Endothelial cell of umbilical vein (primary cell): ENCODE measurements around the gene RSL24D1. TPM values are rescaled to one million over a fixed set of nuclear protein-coding genes. Genes with fewer than 3 reads are reported as not detected.

Experiments
- BruUV-seq: library from RNA; stranded (reverse); fragments of 400-500 nt; replicated peaks from 2 replicates; lab custom pipeline; 2021; lab: Mats Ljungman, UMichigan
- CTCF ChIA-PET: fragments of 300-600, 350-600 bp; sonication (Branson Sonifier 250); formaldehyde crosslinking; loops from one replicate; lab custom pipeline; 2021; ENCODE audit warnings: antibody characterized with exemption, inconsistent platforms; lab: Charles Lee
- POLR2A ChIA-PET: fragments of 300-600, 350-600 bp; sonication (Branson Sonifier 250); formaldehyde crosslinking; loops from one replicate; lab custom pipeline; 2021; ENCODE audit warnings: antibody characterized with exemption, inconsistent platforms; lab: Charles Lee
- DNase-seq: peaks from one replicate; pipeline ENCODE4 v3.0.0-alpha.2; 2011; ENCODE audit warnings: low read depth, low spot score
- FAIRE-seq: peaks from 2 replicates; lab custom pipeline; 2011; peaks lifted over from hg19 to GRCh38; lab: Jason Lieb, UNC
- H2AFZ ChIP-seq: 2 replicates; pipeline ENCODE4 v1.6.0; 2012; ENCODE audit warnings: low read depth, low read length, control low read depth, inconsistent platforms
- H3K27ac ChIP-seq: 2 replicates; pipeline ENCODE4 v1.5.1; 2011; ENCODE audit warnings: low read depth, mild to moderate bottlenecking, control low read depth, low read length, moderate library complexity; ENCODE audit not compliant: insufficient read depth
- H3K27me3 ChIP-seq, 2 experiments: 2 replicates each; pipeline versions ENCODE4 v1.6.0 to v1.6.1; 2011; ENCODE audit warnings: low read length in 2 of 2, mixed read lengths in 1 of 2; ENCODE audit not compliant: control insufficient read depth in 2 of 2, insufficient read depth in 2 of 2
- H3K36me3 ChIP-seq, 2 experiments: 2 replicates in 1 of 2; 3 replicates in 1 of 2; pipeline ENCODE4 v1.5.1; 2011; ENCODE audit warnings: low read length in 2 of 2, mild to moderate bottlenecking in 1 of 2, moderate library complexity in 1 of 2; ENCODE audit not compliant: control insufficient read depth in 2 of 2, insufficient read depth in 2 of 2; ENCODE audit errors: extremely low read depth in 1 of 2
- H3K4me1 ChIP-seq: 3 replicates; pipeline ENCODE4 v1.5.1; 2011; ENCODE audit warnings: mild to moderate bottlenecking, low read length; ENCODE audit not compliant: control insufficient read depth, insufficient read depth; ENCODE audit errors: extremely low read depth
- H3K4me2 ChIP-seq: 2 replicates; pipeline ENCODE4 v1.6.1; 2011; ENCODE audit warnings: low read length, control low read depth, mixed read lengths; ENCODE audit not compliant: insufficient read depth
- H3K4me3 ChIP-seq, 3 experiments: fragments of 200-600 bp in 1 of 3; sonication (generic), shearing (Covaris generic) in 1 of 3; replicated peaks in 1 of 3; 2 replicates each; pipeline ENCODE4 v1.5.1; 2011 to 2016; ENCODE audit warnings: control low read depth in 3 of 3, low read length in 3 of 3, mild to moderate bottlenecking in 2 of 3, inconsistent platforms in 1 of 3, low read depth in 1 of 3, moderate library complexity in 1 of 3; ENCODE audit not compliant: insufficient read depth in 1 of 3
- H3K79me2 ChIP-seq: 2 replicates; pipeline ENCODE4 v1.6.0; 2012; ENCODE audit warnings: low read length, inconsistent platforms; ENCODE audit not compliant: control insufficient read depth, insufficient read depth
- H3K9ac ChIP-seq: replicated peaks from 2 replicates; pipeline ENCODE3; 2011; ENCODE audit warnings: low read length, control low read depth; ENCODE audit not compliant: insufficient read depth; ENCODE audit errors: extremely low read depth
- H3K9me1 ChIP-seq: replicated peaks from 3 replicates; pipeline ENCODE4 v1.6.0; 2011; ENCODE audit warnings: mild to moderate bottlenecking, low read length; ENCODE audit not compliant: control insufficient read depth, insufficient read depth; ENCODE audit errors: extremely low read depth
- H3K9me3 ChIP-seq: replicated peaks from 2 replicates; pipeline ENCODE4 v1.5.1; 2012; ENCODE audit warnings: low read length, inconsistent platforms; ENCODE audit not compliant: control insufficient read depth, insufficient read depth
- H4K20me1 ChIP-seq: replicated peaks from 2 replicates; pipeline ENCODE3; 2011; ENCODE audit warnings: mild to moderate bottlenecking, low read length; ENCODE audit not compliant: control insufficient read depth, insufficient read depth; ENCODE audit errors: extremely low read depth
- CTCF ChIP-seq, 2 donors: IDR thresholded peaks; 1 replicate in 1 of 2; 2 replicates in 1 of 2; pipeline ENCODE4 v1.5.1; 2011; ENCODE audit warnings: low read length in 2 of 2, mild to moderate bottlenecking in 2 of 2, moderate library complexity in 2 of 2, control low read depth in 1 of 2, inconsistent platforms in 1 of 2, low read depth in 1 of 2; ENCODE audit not compliant: insufficient read depth in 1 of 2; ENCODE audit errors: extremely low read depth in 1 of 2
- EZH2 ChIP-seq: IDR thresholded peaks from 2 replicates; pipeline ENCODE4 v1.6.1; 2012; ENCODE audit warnings: borderline replicate concordance, low read depth, mild to moderate bottlenecking, moderate library complexity, low read length, inconsistent platforms; ENCODE audit not compliant: severe bottlenecking
- FOS ChIP-seq: IDR thresholded peaks from 2 replicates; pipeline ENCODE4 v1.6.1; 2011; ENCODE audit warnings: mild to moderate bottlenecking, low read length, moderate library complexity, borderline replicate concordance; ENCODE audit not compliant: insufficient read depth
- GATA2 ChIP-seq: IDR thresholded peaks from 2 replicates; pipeline ENCODE4 v1.7.0; 2011; ENCODE audit warnings: low read depth, mild to moderate bottlenecking, moderate library complexity, mixed read lengths, low read length; ENCODE audit not compliant: insufficient read length, insufficient read depth
- JUN ChIP-seq: IDR thresholded peaks from 2 replicates; pipeline ENCODE4 v1.6.1; 2011; ENCODE audit warnings: borderline replicate concordance, low read depth; ENCODE audit not compliant: insufficient read length, insufficient read depth
- MAX ChIP-seq: IDR thresholded peaks from 2 replicates; pipeline ENCODE4 v1.6.1; 2011; ENCODE audit not compliant: insufficient read depth, insufficient read length
- MYC ChIP-seq: IDR thresholded peaks from one replicate; pipeline ENCODE4 v1.6.1; 2011; ENCODE audit warnings: mild to moderate bottlenecking, low read depth, low read length
- POLR2A ChIP-seq: IDR thresholded peaks from 2 replicates; pipeline ENCODE4 v1.6.1; 2012; ENCODE audit warnings: low read depth, mild to moderate bottlenecking, control low read depth, low read length
- POLR2AphosphoS5 ChIP-seq: IDR thresholded peaks from 2 replicates; pipeline ENCODE4 v1.6.1; 2012; ENCODE audit warnings: low read depth, mild to moderate bottlenecking, control low read depth, low read length, moderate library complexity; ENCODE audit not compliant: insufficient read depth
- dilution Hi-C: fragments of 300-500 bp; cut with MboI; formaldehyde crosslinking; loops from one replicate; pipeline ENCODE4 v1.15.0; 2019; ENCODE audit warnings: low sequenced_read_pairs; ENCODE audit not compliant: extremely low pct_ligation_motif_present
- intact Hi-C: fragments of 100-400 bp; cut with micrococcal nuclease; formaldehyde crosslinking; loops from one replicate; pipeline ENCODE4 v1.10.0; 2022
- polyA plus RNA-seq, 4 experiments: library from polyadenylated mRNA; depleted of rRNA in 3 of 4; stranded (reverse) in 3 of 4; unstranded in 1 of 4; fragments of >200 nt; gene quantifications; 2 replicates each; pipeline versions ENCODE4 v1.2.1 to v1.2.3, GENCODE V29; 2011 to 2012; ENCODE audit warnings: missing spikeins in 1 of 4
- total RNA-seq: library from RNA; stranded (reverse); gene quantifications from 2 replicates; pipeline ENCODE4 v1.2.3, GENCODE V29; 2021

RSL24D1 gene
- total and polyA plus RNA-seq, 2 donors (not counting 3 experiments of a cell fraction or from before 2014, with no cell fraction given), result 18.4 to 60.0 TPM

- H3K4me2 ChIP-seq, result no peak overlapping the region
- no peak overlapping the region for H3K4me3 ChIP-seq
- no TSS peak for BruUV-seq
- no peak overlapping the region for H3K27ac ChIP-seq
- TF ChIP-seq JUN (no peak), FOS (no peak), MYC (no peak), POLR2A (no peak), POLR2AphosphoS5 (no peak), GATA2 (no peak), CTCF (IDR thresholded peaks at IDR 0.05; ENCODE audit: extremely low read depth in 1 of 2, insufficient read depth in 1 of 2, low read depth in 1 of 2, low read length in 2 of 2) (no peak), MAX (no peak), EZH2 (no peak)
- H3K4me1 ChIP-seq, result peaks cover 14% of the 10 kb centered on the region
- no peaks in the 10 kb centered on the region for H3K9me3 ChIP-seq
- ChIA-PET CTCF (no interaction called here), POLR2A (no interaction called here)
- intact Hi-C loops, result no loop called here
- no peaks in the 10 kb centered on the region for H3K9me1 ChIP-seq
- no peak overlapping the region for H3K9ac ChIP-seq
- H4K20me1 ChIP-seq, result no peaks in the 10 kb centered on the region
- DNase-seq (no peak), FAIRE-seq (no peak)
- no peak overlapping the region for H2AFZ ChIP-seq
- H3K27me3 ChIP-seq, result no peaks in the 10 kb centered on the region
- dilution Hi-C loops, result no loop called here
- no peaks in the 10 kb centered on the region for H3K36me3 ChIP-seq
- H3K79me2 ChIP-seq, result no peaks in the 10 kb centered on the region
Measured at GRCh38 chr15:55238877-55239276, 42.1 kb upstream of the RSL24D1 start.
